ENCODE data around the gene HRH1.

HRH1 gene

DNA sequence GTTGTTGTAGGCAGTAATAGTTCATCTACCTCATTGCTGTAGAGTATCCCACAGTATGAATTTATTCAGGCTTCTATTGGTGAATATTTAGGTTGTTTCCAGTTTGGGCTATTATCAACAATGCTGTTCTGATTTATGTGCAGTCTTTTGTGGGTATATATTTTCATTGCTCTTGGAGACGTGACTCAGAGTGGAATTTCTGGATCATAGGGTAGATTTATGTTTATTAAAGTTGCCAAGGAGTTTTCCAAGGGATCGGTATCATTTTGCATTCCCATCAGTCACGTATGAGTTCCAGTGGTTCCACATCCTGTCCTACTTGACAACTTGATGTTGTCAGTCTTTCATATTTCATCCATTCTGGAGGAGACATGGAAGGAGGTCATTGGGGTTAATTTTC, 8.4 kb upstream of the HRH1 start:
- Histone ChIP-seq H3K27me3 (ENCODE audit: control insufficient read depth, insufficient read depth, low read length) (peaks cover 2% of the 10 kb centered on the region), H3K4me1 (ENCODE audit: control insufficient read depth, insufficient read depth, low read length) (no peaks in the 10 kb centered on the region), H3K9me3 (ENCODE audit: control insufficient read depth, insufficient read depth, low read length) (no peaks in the 10 kb centered on the region), H3K9ac (ENCODE audit: low read depth, low read length) (no peak overlapping the region), H3K36me3 (ENCODE audit: control insufficient read depth, insufficient read depth, low read length) (no peaks in the 10 kb centered on the region), H3K4me3 (ENCODE audit: low read depth, low read length) (no peak overlapping the region)

DNA sequence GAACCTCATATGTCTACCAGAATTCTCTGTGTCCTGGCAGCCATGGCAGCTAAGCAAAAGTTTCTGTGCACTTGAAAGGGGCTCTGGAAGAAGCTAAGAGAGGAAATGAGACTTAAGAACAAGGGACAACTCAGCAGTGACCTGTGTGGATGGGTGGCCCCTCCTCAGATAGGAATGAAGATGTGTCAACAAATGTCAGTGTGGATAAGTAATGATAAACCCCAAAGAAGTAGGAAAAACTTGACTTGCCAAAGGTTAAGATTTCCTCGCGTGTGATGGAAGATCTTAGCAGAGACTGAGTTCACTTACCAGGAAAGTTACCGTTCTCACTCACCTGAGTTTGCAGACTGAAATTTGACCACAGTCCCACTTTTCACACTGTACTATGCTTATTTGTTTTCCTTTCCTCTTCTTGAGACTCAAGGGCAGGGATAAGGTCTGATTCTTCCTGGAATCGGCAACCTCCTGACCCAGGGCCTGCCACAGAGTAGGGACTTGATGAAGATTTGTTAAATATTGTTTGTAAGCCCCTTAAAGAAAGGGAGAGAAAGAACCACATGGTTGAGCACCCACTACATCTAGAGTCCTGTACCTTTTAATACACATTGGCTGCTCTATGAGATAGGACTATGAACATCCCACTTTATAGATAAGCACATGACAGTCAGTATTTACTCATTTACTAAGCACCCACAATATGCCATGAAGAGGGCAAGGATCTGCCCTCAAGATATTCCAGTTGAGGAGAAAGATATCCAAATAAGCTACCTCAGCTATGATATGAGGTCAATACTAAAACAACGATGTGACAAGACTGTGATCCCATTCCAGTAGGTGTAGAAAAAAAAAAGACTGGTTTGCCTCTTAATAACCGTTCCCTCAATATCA, 7.3 kb upstream of the HRH1 start:
- no peak overlapping the region for H3K4me3 ChIP-seq (ENCODE audit: low read depth, low read length)
- no peak overlapping the region for H3K9ac ChIP-seq (ENCODE audit: low read depth, low read length)
- no peaks in the 10 kb centered on the region for H3K9me3 ChIP-seq (ENCODE audit: control insufficient read depth, insufficient read depth, low read length)
- no peaks in the 10 kb centered on the region for H3K36me3 ChIP-seq (ENCODE audit: control insufficient read depth, insufficient read depth, low read length)
- no peaks in the 10 kb centered on the region for H3K4me1 ChIP-seq (ENCODE audit: control insufficient read depth, insufficient read depth, low read length)
- H3K27me3 ChIP-seq (ENCODE audit: control insufficient read depth, insufficient read depth, low read length) = peaks cover 6% of the 10 kb centered on the region

DNA sequence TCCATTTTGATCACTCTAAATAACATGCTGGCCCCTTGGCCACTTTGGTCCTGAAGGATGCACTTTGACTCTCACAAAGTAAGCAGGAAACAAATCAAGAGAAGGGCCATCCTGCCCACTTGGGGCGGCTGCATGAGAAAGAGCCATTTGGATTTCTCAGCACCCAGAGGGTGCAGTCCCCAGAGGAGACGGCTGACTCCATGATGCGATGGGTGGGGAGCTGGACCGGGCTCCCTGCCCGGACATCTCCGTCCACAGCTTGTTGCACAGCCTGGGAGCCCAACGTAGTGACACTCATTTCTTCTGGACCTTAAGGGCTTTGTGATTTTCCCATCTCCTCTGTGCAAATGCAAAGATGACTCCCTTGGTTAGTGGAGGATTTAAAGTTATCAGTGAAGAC, 4.0 kb upstream of the HRH1 start:
- Histone ChIP-seq H3K4me3 (ENCODE audit: low read depth, low read length) (no peak overlapping the region), H3K4me1 (ENCODE audit: control insufficient read depth, insufficient read depth, low read length) (no peaks in the 10 kb centered on the region), H3K27me3 (ENCODE audit: control insufficient read depth, insufficient read depth, low read length) (peaks cover 29% of the 10 kb centered on the region), H3K36me3 (ENCODE audit: control insufficient read depth, insufficient read depth, low read length) (no peaks in the 10 kb centered on the region), H3K9me3 (ENCODE audit: control insufficient read depth, insufficient read depth, low read length) (no peaks in the 10 kb centered on the region), H3K9ac (ENCODE audit: low read depth, low read length) (no peak overlapping the region)

DNA sequence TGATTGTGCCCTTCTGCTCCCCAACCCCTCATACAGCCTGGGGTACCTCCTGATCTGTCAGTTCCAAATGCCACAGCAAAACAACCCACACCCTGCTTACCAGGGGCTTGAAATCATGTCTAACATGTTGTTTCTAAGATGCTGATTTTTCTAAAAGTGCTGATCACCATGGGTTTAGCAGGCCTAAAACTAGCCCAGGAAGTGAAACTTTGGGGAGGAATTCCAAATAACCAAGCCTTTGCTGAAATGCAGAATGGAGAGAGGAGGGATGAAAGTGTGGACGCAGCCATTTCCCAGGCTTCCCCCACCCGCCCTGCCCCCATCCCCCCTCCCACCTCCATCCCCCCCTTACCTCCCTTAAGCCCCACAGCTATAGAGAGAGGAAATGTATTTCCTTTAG, 2.0 kb upstream of the HRH1 start:
- H3K9me3 ChIP-seq (ENCODE audit: control insufficient read depth, insufficient read depth, low read length) = no peaks in the 10 kb centered on the region
- no peak overlapping the region for H3K9ac ChIP-seq (ENCODE audit: low read depth, low read length)
- H3K4me3 ChIP-seq (ENCODE audit: low read depth, low read length) = no peak overlapping the region
- H3K36me3 ChIP-seq (ENCODE audit: control insufficient read depth, insufficient read depth, low read length) = no peaks in the 10 kb centered on the region
- H3K4me1 ChIP-seq (ENCODE audit: control insufficient read depth, insufficient read depth, low read length) = no peaks in the 10 kb centered on the region
- peaks cover 48% of the 10 kb centered on the region for H3K27me3 ChIP-seq (ENCODE audit: control insufficient read depth, insufficient read depth, low read length)

DNA sequence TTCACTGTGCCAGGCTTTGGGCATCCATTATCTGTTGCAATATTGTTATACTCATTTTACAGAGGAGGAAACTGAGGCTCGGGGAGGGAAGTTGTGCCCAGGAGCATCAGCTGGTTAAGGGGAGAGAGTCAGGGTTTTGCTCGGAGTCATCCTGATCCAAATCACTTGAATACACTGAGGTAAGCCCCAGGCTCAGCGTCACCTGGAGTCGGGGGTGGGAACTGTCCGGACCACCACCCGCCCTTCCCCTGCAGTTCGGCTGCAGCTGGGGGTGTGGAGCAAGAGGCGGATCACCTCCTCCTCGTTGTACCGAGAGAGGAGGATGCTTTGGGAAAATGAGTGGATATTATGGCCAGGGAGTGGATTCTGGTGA, 646 bp downstream of the HRH1 start:
- peaks cover 48% of the 10 kb centered on the region for H3K27me3 ChIP-seq (ENCODE audit: control insufficient read depth, insufficient read depth, low read length)
- no peak overlapping the region for H3K9ac ChIP-seq (ENCODE audit: low read depth, low read length)
- H3K4me3 ChIP-seq (ENCODE audit: low read depth, low read length) = peak overlapping the region; percentile 59
- H3K4me1 ChIP-seq (ENCODE audit: control insufficient read depth, insufficient read depth, low read length) = no peaks in the 10 kb centered on the region
- no peaks in the 10 kb centered on the region for H3K9me3 ChIP-seq (ENCODE audit: control insufficient read depth, insufficient read depth, low read length)
- H3K36me3 ChIP-seq (ENCODE audit: control insufficient read depth, insufficient read depth, low read length) = no peaks in the 10 kb centered on the region

DNA sequence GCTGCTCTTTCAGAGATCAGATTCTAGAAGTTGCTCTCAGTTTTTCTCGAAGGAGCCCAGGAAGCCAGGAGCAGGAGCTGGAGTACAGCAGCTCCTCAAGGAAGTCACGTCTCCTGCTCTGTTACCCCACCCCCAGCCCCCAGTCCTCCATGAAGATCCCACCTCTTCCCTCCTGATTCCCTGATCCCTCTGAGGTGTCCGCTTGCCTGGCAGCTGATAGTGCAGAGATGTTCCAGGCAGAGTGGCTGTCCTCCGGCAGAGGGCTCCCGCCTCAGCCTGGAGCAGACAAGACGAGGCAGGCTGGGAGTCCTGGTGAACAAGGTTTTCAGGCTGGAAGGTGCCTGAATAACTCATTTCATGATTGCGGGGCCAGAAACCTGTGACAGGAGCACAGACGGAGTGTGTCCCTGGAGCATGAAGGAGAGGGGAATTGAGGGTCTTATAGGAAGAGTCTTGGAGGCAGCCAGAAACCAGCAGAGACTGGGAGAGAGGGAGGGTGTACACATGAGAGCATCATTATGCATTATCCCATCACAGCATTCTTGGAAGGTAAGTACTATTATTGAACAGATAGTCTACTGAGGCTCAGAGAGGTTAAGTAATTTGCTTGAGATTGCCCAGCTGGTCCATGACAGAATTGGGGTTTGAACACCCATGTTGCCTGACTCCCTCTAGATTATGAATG, 1.2 kb downstream of the HRH1 start:
- Histone ChIP-seq H3K27me3 (ENCODE audit: control insufficient read depth, insufficient read depth, low read length) (peaks cover 48% of the 10 kb centered on the region), H3K36me3 (ENCODE audit: control insufficient read depth, insufficient read depth, low read length) (no peaks in the 10 kb centered on the region), H3K9ac (ENCODE audit: low read depth, low read length) (no peak overlapping the region), H3K9me3 (ENCODE audit: control insufficient read depth, insufficient read depth, low read length) (no peaks in the 10 kb centered on the region), H3K4me1 (ENCODE audit: control insufficient read depth, insufficient read depth, low read length) (no peaks in the 10 kb centered on the region), H3K4me3 (ENCODE audit: low read depth, low read length) (peak overlapping the region; percentile 59)

DNA sequence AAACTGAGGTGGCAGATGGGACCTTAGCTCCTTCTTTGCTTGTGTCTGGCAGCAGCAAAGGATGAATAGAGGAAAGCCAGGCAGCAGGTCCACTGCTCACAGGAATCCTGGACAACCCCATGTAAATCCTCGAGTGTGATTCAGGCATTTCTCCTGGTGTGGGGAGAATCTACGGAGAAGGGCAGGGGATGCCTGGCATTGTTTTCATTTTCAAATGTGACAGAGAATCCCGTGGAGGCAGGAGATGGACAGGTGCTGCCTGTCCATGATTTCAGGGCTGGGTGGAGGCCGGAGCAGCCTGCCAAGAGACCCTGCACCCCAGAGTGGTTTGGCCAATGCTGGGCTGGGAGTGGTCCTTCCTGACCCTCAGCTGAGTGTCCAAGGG, 1.7 kb downstream of the HRH1 start:
- H3K9me3 ChIP-seq (ENCODE audit: control insufficient read depth, insufficient read depth, low read length) = no peaks in the 10 kb centered on the region
- H3K36me3 ChIP-seq (ENCODE audit: control insufficient read depth, insufficient read depth, low read length) = no peaks in the 10 kb centered on the region
- H3K4me1 ChIP-seq (ENCODE audit: control insufficient read depth, insufficient read depth, low read length) = no peaks in the 10 kb centered on the region
- H3K9ac ChIP-seq (ENCODE audit: low read depth, low read length) = no peak overlapping the region
- no peak overlapping the region for H3K4me3 ChIP-seq (ENCODE audit: low read depth, low read length)
- peaks cover 48% of the 10 kb centered on the region for H3K27me3 ChIP-seq (ENCODE audit: control insufficient read depth, insufficient read depth, low read length)

- Histone ChIP-seq H3K27me3 (ENCODE audit: control insufficient read depth, insufficient read depth, low read length) (peaks cover 41% of the 10 kb centered on the region), H3K9me3 (ENCODE audit: control insufficient read depth, insufficient read depth, low read length) (no peaks in the 10 kb centered on the region)
Observed at GRCh38 chr3:11157421-11157820, 3.1 kb downstream of the HRH1 start.

DNA sequence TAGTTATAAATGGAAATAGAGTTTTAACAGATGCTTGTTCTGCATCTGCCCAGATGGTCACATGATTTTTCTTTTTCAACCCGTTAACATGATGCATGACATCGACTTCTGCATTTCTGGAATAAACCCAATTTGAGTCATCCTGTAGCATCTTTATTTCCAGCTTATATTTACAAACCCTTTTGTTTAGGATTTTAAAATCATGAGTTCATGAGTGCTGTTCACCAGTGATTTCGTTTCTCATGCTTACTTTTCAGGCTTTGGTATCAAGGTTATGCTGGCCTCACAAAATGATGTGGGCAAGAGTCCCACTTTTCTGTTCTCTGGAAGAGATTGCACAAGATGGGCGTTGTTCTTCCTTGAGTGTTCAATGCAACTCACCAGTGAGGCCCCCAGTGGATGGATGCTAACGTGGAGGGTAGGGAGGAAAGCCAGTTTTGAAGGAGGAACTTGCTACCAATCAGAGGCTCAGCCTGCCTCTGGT, 5.2 kb downstream of the HRH1 start:
- Histone ChIP-seq H3K9me3 (ENCODE audit: control insufficient read depth, insufficient read depth, low read length) (no peaks in the 10 kb centered on the region), H3K36me3 (ENCODE audit: control insufficient read depth, insufficient read depth, low read length) (no peaks in the 10 kb centered on the region), H3K4me1 (ENCODE audit: control insufficient read depth, insufficient read depth, low read length) (no peaks in the 10 kb centered on the region), H3K9ac (ENCODE audit: low read depth, low read length) (no peak overlapping the region), H3K4me3 (ENCODE audit: low read depth, low read length) (no peak overlapping the region), H3K27me3 (ENCODE audit: control insufficient read depth, insufficient read depth, low read length) (peaks cover 26% of the 10 kb centered on the region)

More at GRCh38 chr3:11157421-11157820, 3.1 kb downstream of the HRH1 start:
- Histone ChIP-seq H3K4me3 (ENCODE audit: low read depth, low read length) (no peak overlapping the region), H3K36me3 (ENCODE audit: control insufficient read depth, insufficient read depth, low read length) (no peaks in the 10 kb centered on the region), H3K9ac (ENCODE audit: low read depth, low read length) (no peak overlapping the region), H3K4me1 (ENCODE audit: control insufficient read depth, insufficient read depth, low read length) (no peaks in the 10 kb centered on the region)

GRCh38 chr3:11161666-11162065, 7.4 kb downstream of the HRH1 start:
- Histone ChIP-seq H3K27me3 (ENCODE audit: control insufficient read depth, insufficient read depth, low read length) (peaks cover 6% of the 10 kb centered on the region), H3K9ac (ENCODE audit: low read depth, low read length) (no peak overlapping the region), H3K36me3 (ENCODE audit: control insufficient read depth, insufficient read depth, low read length) (no peaks in the 10 kb centered on the region), H3K9me3 (ENCODE audit: control insufficient read depth, insufficient read depth, low read length) (no peaks in the 10 kb centered on the region), H3K4me3 (ENCODE audit: low read depth, low read length) (no peak overlapping the region), H3K4me1 (ENCODE audit: control insufficient read depth, insufficient read depth, low read length) (no peaks in the 10 kb centered on the region)

- Histone ChIP-seq H3K27me3 (ENCODE audit: control insufficient read depth, insufficient read depth, low read length) (no peaks in the 10 kb centered on the region), H3K4me3 (ENCODE audit: low read depth, low read length) (no peak overlapping the region), H3K36me3 (ENCODE audit: control insufficient read depth, insufficient read depth, low read length) (no peaks in the 10 kb centered on the region), H3K9ac (ENCODE audit: low read depth, low read length) (no peak overlapping the region), H3K9me3 (ENCODE audit: control insufficient read depth, insufficient read depth, low read length) (no peaks in the 10 kb centered on the region), H3K4me1 (ENCODE audit: control insufficient read depth, insufficient read depth, low read length) (no peaks in the 10 kb centered on the region)
Observed at GRCh38 chr3:11162401-11163345, 8.4 kb downstream of the HRH1 start.

Data from iPS-15b (cell line).